OCI-LY1 (cell line): Measurements from ENCODE around the gene ASIC4.

Experiments
- H2AFZ ChIP-seq: fragments of 200-600 bp; sonication (generic), shearing (Covaris generic); 2 replicates; pipeline ENCODE4 v1.6.0; 2014; ENCODE audit warnings: antibody characterized with exemption, mild to moderate bottlenecking, low read length
- H3F3A ChIP-seq: fragments of 200-600 bp; sonication (generic), shearing (Covaris generic); 2 replicates; pipeline ENCODE4 v1.6.0; 2014; ENCODE audit warnings: mild to moderate bottlenecking, antibody characterized with exemption, low read length, moderate library complexity; ENCODE audit not compliant: insufficient read depth
- H3K27ac ChIP-seq: fragments of 200-600 bp; sonication (generic); 2 replicates; pipeline ENCODE4 v1.5.1; 2014; ENCODE audit warnings: low read length, mixed run types, mild to moderate bottlenecking, low read depth; ENCODE audit not compliant: poor library complexity, severe bottlenecking
- H3K27me3 ChIP-seq: fragments of 200-600 bp; sonication (generic); 2 replicates; pipeline ENCODE4 v1.6.0; 2014; ENCODE audit warnings: antibody characterized with exemption, mild to moderate bottlenecking, low read length, moderate library complexity; ENCODE audit not compliant: insufficient read depth
- H3K36me3 ChIP-seq: fragments of 200-600 bp; sonication (generic); 2 replicates; pipeline ENCODE4 v1.6.1; 2014; ENCODE audit warnings: mild to moderate bottlenecking, antibody characterized with exemption, low read length, moderate library complexity, mixed read lengths; ENCODE audit not compliant: insufficient read depth
- H3K4me1 ChIP-seq: fragments of 200-600 bp; sonication (generic); 2 replicates; pipeline ENCODE4 v1.5.1; 2014; ENCODE audit warnings: mild to moderate bottlenecking, low read length, moderate library complexity; ENCODE audit not compliant: insufficient read depth, severe bottlenecking
- H3K4me2 ChIP-seq: fragments of 200-600 bp; sonication (generic), shearing (Covaris generic); 2 replicates; pipeline ENCODE4 v1.6.1; 2014; ENCODE audit warnings: low read length
- H3K4me3 ChIP-seq: fragments of 200-600 bp; sonication (generic); 2 replicates; pipeline ENCODE4 v1.5.1; 2014; ENCODE audit warnings: low read length, low read depth, mild to moderate bottlenecking, mixed read lengths; ENCODE audit not compliant: poor library complexity, severe bottlenecking
- H3K79me2 ChIP-seq: fragments of 200-600 bp; shearing (Covaris generic); 2 replicates; pipeline ENCODE4 v1.6.1; 2016; ENCODE audit warnings: mixed run types, low read length, mixed read lengths; ENCODE audit not compliant: insufficient read depth
- H3K9ac ChIP-seq: fragments of 200-600 bp; sonication (generic), shearing (Covaris generic); 2 replicates; pipeline ENCODE4 v1.6.1; 2014; ENCODE audit warnings: mild to moderate bottlenecking, low read length, mixed read lengths
- H3K9me2 ChIP-seq: fragments of 200-600 bp; sonication (generic), shearing (Covaris generic); 2 replicates; pipeline ENCODE4 v1.6.1; 2014; ENCODE audit warnings: low read depth, mild to moderate bottlenecking, low read length, mixed read lengths
- H3K9me3 ChIP-seq: fragments of 200-600 bp; shearing (Covaris generic); 2 replicates; pipeline ENCODE4 v1.6.1; 2014; ENCODE audit warnings: low read length, mixed read lengths
- H4K20me1 ChIP-seq: fragments of 200-600 bp; sonication (generic), shearing (Covaris generic); 2 replicates; pipeline ENCODE4 v1.6.0; 2016; ENCODE audit warnings: mild to moderate bottlenecking, low read length; ENCODE audit not compliant: insufficient read depth
- CTCF ChIP-seq: fragments of 200-600 bp; sonication (generic), shearing (Covaris generic); IDR thresholded peaks from 2 replicates; pipeline ENCODE4 v1.5.1; 2017; ENCODE audit warnings: mild to moderate bottlenecking, antibody characterized with exemption, low read length, moderate library complexity, mixed read lengths
- EZH2 ChIP-seq: fragments of 200-600 bp; sonication (generic), shearing (Covaris generic); IDR thresholded peaks from 2 replicates; pipeline ENCODE4 v1.8.0; 2017; ENCODE audit warnings: borderline replicate concordance, mixed run types, mild to moderate bottlenecking, antibody characterized with exemption, low read length, moderate library complexity, mixed read lengths

ASIC4 gene

GRCh38 chr2:219510512-219511135 is 3.7 kb upstream of the ASIC4 start:
- Histone ChIP-seq H3K9me2 (no peaks in the 10 kb centered on the region), H4K20me1 (no peaks in the 10 kb centered on the region), H3K36me3 (peaks cover 6% of the 10 kb centered on the region; the same call in 1 of the 2 replicates), H3K4me3 (no peak overlapping the region), H3K9ac (no peak overlapping the region), H3K27me3 (peaks cover 7% of the 10 kb centered on the region; the same call in 1 of the 2 replicates), H3K27ac (no peak overlapping the region), H2AFZ (no peak overlapping the region), H3K4me2 (no peak overlapping the region), H3K4me1 (no peaks in the 10 kb centered on the region), H3K9me3 (no peaks in the 10 kb centered on the region), H3K79me2 (no peaks in the 10 kb centered on the region), H3F3A (no peaks in the 10 kb centered on the region)
- TF ChIP-seq CTCF (no peak), EZH2 (no peak)

GRCh38 chr2:219511547-219512325 is 2.5 kb upstream of the ASIC4 start:
- Histone ChIP-seq H3K79me2 (no peaks in the 10 kb centered on the region), H3K9me2 (no peaks in the 10 kb centered on the region), H3K4me1 (no peaks in the 10 kb centered on the region), H4K20me1 (no peaks in the 10 kb centered on the region), H3F3A (no peaks in the 10 kb centered on the region), H3K9me3 (no peaks in the 10 kb centered on the region), H3K27ac (no peak overlapping the region), H2AFZ (no peak overlapping the region), H3K27me3 (peaks cover 7% of the 10 kb centered on the region; the same call in 1 of the 2 replicates), H3K4me2 (no peak overlapping the region), H3K9ac (no peak overlapping the region), H3K36me3 (no peaks in the 10 kb centered on the region), H3K4me3 (no peak overlapping the region)
- TF ChIP-seq CTCF (no peak), EZH2 (no peak)

GRCh38 chr2:219512524-219513216 is 1.6 kb upstream of the ASIC4 start:
- H3K9me2 ChIP-seq, result no peaks in the 10 kb centered on the region
- H4K20me1 ChIP-seq, result no peaks in the 10 kb centered on the region
- H3K9me3 ChIP-seq, result no peaks in the 10 kb centered on the region
- peaks cover 7% of the 10 kb centered on the region; the same call in 1 of the 2 replicates for H3K27me3 ChIP-seq
- no peak overlapping the region for H2AFZ ChIP-seq
- H3F3A ChIP-seq, result no peaks in the 10 kb centered on the region
- H3K36me3 ChIP-seq, result no peaks in the 10 kb centered on the region
- H3K27ac ChIP-seq, result no peak overlapping the region
- no peak overlapping the region for H3K4me3 ChIP-seq
- no peaks in the 10 kb centered on the region for H3K4me1 ChIP-seq
- no peak overlapping the region for H3K9ac ChIP-seq
- H3K79me2 ChIP-seq, result no peaks in the 10 kb centered on the region
- H3K4me2 ChIP-seq, result no peak overlapping the region
- no peak for TF ChIP-seq EZH2
- TF ChIP-seq CTCF, result no peak
